ENCODE measurements around the gene DVL2. TPM values are rescaled to one million over a fixed set of nuclear protein-coding genes. Genes with fewer than 3 reads are reported as not detected.
A peak's percentile ranks its signal among the peaks of the same experiment; 100 is the strongest.

Gene DVL2
- total and polyA plus RNA-seq, 2 of the 13 experiments (the other 11 are each of a cell fraction or from before 2014, with no cell fraction given): 5.7 to 38.2 TPM

DNA sequence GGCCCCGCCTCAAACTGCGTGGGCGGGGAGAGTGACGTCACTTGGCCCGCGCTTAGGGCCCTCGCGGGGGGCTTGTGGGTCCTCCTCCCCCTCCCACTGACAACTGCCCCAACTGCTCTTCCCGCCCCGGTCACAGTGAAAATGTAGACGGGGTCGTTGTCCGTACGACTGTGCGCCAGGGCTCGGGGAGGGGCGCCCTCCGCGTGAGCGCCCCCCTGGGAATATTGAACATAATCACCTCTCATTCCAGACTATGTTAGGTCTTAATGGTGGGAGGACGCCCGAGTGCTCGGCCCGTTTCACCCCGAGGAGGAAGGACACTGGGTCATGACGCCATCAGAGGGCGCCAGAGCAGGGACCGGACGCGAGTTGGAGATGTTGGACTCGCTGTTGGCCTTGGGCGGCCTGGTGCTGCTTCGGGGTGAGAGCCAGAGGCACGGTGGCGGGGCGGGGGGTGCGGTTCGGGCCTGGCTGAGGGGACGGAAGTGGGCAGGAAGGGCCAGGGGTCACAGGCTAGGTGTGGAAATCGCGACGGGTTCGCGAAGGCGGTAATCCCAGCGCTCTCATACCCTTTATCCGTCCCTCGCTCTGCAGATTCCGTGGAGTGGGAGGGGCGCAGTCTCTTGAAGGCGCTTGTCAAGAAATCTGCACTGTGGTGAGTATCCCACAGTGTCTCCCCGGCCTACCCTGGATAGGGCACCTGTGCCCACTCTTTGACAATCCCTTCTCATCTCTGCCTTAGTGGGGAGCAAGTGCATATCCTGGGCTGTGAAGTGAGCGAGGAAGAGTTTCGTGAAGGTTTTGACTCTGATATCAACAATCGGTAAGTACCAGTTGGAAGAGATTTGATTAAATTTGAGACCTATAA is 18.1 kb upstream of the DVL2 start, which contains the start of gene ELP5 (continued):
- TF ChIP-seq, protein P1, sequence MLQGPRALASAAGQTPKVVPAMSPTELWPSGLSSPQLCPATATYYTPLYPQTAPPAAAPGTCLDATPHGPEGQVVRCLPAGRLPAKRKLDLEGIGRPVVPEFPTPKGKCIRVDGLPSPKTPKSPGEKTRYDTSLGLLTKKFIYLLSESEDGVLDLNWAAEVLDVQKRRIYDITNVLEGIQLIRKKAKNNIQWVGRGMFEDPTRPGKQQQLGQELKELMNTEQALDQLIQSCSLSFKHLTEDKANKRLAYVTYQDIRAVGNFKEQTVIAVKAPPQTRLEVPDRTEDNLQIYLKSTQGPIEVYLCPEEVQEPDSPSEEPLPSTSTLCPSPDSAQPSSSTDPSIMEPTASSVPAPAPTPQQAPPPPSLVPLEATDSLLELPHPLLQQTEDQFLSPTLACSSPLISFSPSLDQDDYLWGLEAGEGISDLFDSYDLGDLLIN (CRISPR knock-in tag; IDR thresholded peaks at IDR 0.05; ENCODE audit: borderline replicate concordance): 0 out of 2 replicates have a peak, but pooled peaks have one; percentile 25
- TF ChIP-seq YEATS4 (CRISPR knock-in tag; IDR thresholded peaks at IDR 0.05; ENCODE audit: borderline replicate concordance): peak; percentile 72; the same call in 1 of the 2 replicates
- no peak for TF ChIP-seq KLF13 (CRISPR knock-in tag; IDR thresholded peaks at IDR 0.05)
- no peak for TF ChIP-seq ZNF558 (CRISPR knock-in tag; IDR thresholded peaks at IDR 0.05; ENCODE audit: borderline replicate concordance)
- TF ChIP-seq, protein P2, sequence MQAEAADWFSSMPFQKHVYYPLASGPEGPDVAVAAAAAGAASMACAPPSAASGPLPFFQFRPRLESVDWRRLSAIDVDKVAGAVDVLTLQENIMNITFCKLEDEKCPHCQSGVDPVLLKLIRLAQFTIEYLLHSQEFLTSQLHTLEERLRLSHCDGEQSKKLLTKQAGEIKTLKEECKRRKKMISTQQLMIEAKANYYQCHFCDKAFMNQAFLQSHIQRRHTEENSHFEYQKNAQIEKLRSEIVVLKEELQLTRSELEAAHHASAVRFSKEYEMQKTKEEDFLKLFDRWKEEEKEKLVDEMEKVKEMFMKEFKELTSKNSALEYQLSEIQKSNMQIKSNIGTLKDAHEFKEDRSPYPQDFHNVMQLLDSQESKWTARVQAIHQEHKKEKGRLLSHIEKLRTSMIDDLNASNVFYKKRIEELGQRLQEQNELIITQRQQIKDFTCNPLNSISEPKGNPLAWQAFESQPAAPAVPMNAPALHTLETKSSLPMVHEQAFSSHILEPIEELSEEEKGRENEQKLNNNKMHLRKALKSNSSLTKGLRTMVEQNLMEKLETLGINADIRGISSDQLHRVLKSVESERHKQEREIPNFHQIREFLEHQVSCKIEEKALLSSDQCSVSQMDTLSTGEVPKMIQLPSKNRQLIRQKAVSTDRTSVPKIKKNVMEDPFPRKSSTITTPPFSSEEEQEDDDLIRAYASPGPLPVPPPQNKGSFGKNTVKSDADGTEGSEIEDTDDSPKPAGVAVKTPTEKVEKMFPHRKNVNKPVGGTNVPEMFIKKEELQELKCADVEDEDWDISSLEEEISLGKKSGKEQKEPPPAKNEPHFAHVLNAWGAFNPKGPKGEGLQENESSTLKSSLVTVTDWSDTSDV (CRISPR knock-in tag; IDR thresholded peaks at IDR 0.05): peak; percentile 90
- TF ChIP-seq TOPORS (CRISPR knock-in tag; IDR thresholded peaks at IDR 0.05): no peak
- no peak for TF ChIP-seq ZFP36L2 (CRISPR knock-in tag; IDR thresholded peaks at IDR 0.05)
- TF ChIP-seq SP4 (CRISPR knock-in tag; IDR thresholded peaks at IDR 0.05): no peak; the same call in none of the 2 replicates
- peak; percentile 87 for TF ChIP-seq ZNF574 (CRISPR knock-in tag; IDR thresholded peaks at IDR 0.05)
- TF ChIP-seq, protein P3, sequence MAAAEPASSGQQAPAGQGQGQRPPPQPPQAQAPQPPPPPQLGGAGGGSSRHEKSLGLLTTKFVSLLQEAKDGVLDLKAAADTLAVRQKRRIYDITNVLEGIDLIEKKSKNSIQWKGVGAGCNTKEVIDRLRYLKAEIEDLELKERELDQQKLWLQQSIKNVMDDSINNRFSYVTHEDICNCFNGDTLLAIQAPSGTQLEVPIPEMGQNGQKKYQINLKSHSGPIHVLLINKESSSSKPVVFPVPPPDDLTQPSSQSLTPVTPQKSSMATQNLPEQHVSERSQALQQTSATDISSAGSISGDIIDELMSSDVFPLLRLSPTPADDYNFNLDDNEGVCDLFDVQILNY (CRISPR knock-in tag; conservative IDR thresholded peaks at IDR 0.05): no peak; the same call in 1 of the 2 replicates
- no peak for TF ChIP-seq LCORL (IDR thresholded peaks at IDR 0.05)
- peak; percentile 79 for TF ChIP-seq LCORL (CRISPR knock-in tag; IDR thresholded peaks at IDR 0.05)
- TF ChIP-seq HNRNPUL1 (IDR thresholded peaks at IDR 0.05; ENCODE audit: low read depth, low read length): no peak
- no peak for TF ChIP-seq ZNF879 (CRISPR knock-in tag; IDR thresholded peaks at IDR 0.05)
- TF ChIP-seq HNF4G (IDR thresholded peaks at IDR 0.05; ENCODE audit: borderline replicate concordance, low read depth, low read length): peak; percentile 11; the same call in 1 of the 2 replicates
- TF ChIP-seq HNF4G (CRISPR knock-in tag; IDR thresholded peaks at IDR 0.05; ENCODE audit: borderline replicate concordance, low read depth): no peak
- TF ChIP-seq SMAD3 (CRISPR knock-in tag; IDR thresholded peaks at IDR 0.05): no peak
- TF ChIP-seq, protein P4, sequence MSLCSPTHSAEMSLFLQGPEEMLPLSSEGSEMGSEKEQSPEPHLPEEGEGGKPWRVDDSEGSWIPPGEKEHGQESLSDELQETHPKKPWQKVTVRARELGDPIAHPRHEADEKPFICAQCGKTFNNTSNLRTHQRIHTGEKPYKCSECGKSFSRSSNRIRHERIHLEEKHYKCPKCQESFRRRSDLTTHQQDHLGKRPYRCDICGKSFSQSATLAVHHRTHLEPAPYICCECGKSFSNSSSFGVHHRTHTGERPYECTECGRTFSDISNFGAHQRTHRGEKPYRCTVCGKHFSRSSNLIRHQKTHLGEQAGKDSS (CRISPR knock-in tag; IDR thresholded peaks at IDR 0.05; ENCODE audit: borderline replicate concordance, low read depth): peak; percentile 96; the same call in 1 of the 2 replicates

Data from HepG2 (cell line).